Choroid plexus epithelial cell (primary cell): ENCODE measurements around the gene UBE2J2.

Experiments
- DNase-seq: peaks from one replicate; pipeline ENCODE4 v3.0.0-alpha.2; 2010; ENCODE audit warnings: low read depth
- H3K4me3 ChIP-seq: 2 replicates; pipeline ENCODE4 v1.5.1; 2011; ENCODE audit warnings: low read depth, mild to moderate bottlenecking, control low read depth, low read length, moderate library complexity
- TF ChIP-seq, protein P1 (sequence below): conservative IDR thresholded peaks from 2 replicates; pipeline ENCODE4 v1.5.1; 2011; ENCODE audit warnings: low read depth, mild to moderate bottlenecking, control low read depth, inconsistent platforms, low read length, moderate library complexity

Gene UBE2J2

DNA sequence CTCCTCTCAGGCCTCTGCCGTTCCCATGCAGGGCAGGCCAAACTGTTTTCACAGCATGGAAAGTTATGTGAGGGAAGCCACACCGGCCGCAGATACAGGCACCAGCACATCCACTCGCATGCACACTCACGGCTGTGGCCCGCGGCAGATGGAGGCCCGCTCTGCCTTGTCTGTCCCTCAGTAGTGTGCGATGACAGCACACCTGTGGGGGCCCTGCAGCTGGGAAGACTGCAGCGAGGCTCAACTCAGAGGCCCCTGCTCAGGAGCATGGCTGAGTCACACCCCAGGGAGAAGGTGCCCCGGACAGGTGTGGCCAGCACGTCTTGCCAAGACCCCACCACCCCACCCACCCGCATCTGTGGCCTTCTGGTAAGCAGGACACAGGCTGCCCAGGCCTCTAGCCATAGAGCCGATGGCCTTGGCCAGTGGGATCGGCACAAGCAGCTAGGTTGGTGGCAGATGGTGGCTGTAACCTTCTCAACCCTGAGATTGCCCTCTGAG is 1.3 kb upstream of the UBE2J2 start:
- TF ChIP-seq, protein P1, sequence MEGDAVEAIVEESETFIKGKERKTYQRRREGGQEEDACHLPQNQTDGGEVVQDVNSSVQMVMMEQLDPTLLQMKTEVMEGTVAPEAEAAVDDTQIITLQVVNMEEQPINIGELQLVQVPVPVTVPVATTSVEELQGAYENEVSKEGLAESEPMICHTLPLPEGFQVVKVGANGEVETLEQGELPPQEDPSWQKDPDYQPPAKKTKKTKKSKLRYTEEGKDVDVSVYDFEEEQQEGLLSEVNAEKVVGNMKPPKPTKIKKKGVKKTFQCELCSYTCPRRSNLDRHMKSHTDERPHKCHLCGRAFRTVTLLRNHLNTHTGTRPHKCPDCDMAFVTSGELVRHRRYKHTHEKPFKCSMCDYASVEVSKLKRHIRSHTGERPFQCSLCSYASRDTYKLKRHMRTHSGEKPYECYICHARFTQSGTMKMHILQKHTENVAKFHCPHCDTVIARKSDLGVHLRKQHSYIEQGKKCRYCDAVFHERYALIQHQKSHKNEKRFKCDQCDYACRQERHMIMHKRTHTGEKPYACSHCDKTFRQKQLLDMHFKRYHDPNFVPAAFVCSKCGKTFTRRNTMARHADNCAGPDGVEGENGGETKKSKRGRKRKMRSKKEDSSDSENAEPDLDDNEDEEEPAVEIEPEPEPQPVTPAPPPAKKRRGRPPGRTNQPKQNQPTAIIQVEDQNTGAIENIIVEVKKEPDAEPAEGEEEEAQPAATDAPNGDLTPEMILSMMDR, result no peak
- no peak for DNase-seq
- no peak overlapping the region for H3K4me3 ChIP-seq

DNA sequence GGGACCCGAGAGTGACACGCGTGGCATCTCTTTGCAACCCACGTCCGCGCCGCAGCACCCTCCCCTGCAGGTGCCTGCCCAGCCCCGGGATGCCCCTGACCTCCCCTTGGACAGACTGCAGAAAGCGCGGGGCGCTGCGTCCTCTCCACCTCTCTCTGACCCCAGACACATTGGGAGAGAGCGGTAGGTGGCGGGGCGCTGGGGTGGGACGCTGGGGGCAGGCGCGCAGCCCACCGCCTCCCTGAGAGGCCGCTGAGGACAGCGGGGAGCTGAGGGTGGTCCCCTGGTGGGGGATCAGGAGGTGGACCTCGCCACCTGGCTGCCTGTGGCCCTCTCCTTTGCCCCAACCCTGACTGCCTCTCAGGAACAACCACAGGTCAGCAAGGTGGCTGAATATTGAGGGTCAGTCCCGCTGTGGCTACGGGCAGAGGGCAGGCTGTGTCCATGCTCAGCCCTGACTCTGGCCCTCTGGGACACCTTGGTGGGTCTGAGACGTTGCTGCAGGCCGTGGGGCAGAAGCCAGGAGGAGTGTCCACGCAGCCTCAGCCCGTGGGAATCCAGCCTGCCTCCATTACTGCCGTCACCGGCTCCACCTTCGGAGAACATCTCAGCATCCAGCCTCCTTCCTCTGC is 761 bp upstream of the UBE2J2 start:
- no peak for DNase-seq
- H3K4me3 ChIP-seq, result peak overlapping the region; percentile 83
- TF ChIP-seq, protein P1, result no peak

DNA sequence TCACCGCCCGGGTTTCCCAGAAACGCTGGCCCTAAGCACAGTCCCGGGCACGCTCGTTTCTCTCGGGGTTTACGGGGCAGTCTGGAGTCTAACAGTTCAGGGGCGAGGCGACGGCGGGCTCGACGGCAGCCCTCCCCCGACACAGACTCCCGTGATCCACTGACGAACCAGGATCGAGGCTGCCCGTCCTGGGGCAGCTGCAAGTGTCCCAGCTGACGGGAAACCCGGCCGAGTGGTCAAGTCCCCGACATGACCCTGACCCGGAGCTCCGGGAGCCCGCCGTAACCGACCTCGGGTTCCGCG is 494 bp downstream of the UBE2J2 start:
- DNase-seq, result no peak
- peak overlapping the region; percentile 83 for H3K4me3 ChIP-seq
- TF ChIP-seq, protein P1, result no peak

DNA sequence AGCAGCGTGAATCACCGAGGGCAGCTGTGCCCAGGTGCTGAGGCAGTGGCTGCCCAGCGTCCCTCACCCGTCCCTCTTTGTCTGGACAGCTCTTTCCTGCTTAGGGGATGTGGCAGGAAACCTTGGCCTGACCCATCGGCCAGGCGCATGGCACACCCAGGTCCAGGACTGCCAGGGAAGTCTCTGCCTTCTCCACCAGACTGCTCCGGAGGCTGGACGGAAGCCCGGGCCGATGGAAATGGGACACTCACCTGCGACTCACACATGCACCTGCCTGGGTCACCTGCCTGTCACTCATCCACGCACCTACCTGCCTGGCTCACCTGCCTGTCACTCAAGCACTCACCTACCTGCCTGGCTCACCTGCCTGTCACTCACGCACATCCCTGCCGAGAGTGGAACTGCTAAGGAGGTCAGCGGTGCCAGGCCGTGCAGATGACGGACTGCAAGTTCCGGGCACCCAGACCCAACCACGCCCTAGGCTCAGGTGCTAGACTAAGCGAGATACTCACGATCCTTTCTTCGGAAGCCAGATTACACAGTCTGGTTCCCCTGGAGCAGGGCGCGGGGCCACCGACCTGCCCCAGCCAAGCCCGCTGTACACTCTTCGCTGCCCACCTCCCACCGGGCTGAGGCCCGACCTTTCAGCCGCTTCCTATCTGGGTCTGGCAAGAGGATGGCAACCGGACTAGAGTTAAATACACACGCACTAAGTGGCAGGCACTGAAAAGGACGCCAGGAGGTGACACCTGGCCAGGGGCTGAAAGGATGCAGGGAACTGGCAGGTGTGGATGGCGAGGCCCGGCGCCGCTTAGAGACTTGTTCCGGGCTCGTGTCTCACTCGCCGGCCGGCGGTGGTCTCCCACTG is 1.1 kb downstream of the UBE2J2 start:
- DNase-seq, result no peak
- TF ChIP-seq, protein P1, result no peak
- H3K4me3 ChIP-seq, result peak overlapping the region; percentile 83

DNA sequence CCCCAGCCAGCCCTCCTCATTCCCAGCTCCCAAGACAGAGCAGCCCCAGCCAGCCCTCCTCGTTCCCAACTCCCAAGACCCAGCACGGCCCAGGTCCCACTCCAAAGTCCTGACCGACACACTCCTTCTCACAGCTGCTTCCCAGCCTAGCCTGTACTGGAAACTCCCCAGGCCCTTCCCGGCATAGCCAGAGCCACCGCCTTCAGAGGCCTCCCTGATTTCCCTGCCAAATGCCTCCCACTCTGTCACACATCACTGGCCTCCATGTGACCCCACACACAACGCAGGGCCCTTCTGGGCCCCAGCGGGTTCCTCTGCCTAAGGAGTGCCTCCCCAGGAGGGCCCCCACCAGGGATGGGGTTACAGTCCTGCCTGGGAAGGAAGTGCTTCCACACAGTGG is 2.8 kb downstream of the UBE2J2 start:
- DNase-seq, result no peak
- TF ChIP-seq, protein P1, result no peak
- H3K4me3 ChIP-seq, result no peak overlapping the region

DNA sequence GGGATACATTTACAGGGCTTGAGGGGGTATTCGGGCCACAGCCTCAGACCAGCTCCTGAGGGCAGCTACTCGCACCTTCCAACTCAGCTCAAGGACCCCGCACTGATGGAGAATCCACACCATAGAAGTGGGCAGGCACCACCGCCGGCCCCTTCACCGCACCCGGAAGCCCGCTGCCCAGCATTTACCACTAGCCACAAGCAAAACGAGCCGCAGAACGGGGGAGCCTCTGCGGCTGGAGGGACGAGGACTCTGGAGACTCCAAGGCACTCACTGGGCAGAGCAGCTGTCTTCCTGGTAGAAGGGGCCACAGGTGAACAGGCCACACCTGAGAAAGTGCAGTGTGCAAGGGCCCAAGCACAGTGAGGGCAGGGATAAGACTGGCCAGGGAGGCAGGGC is 5.4 kb downstream of the UBE2J2 start:
- no peak overlapping the region for H3K4me3 ChIP-seq
- DNase-seq, result no peak
- TF ChIP-seq, protein P1, result no peak
